ENCODE measurements around the gene NOVA1. TPM values are rescaled to one million over a fixed set of nuclear protein-coding genes. Genes with fewer than 3 reads are reported as not detected.

NOVA1 gene
- total and polyA plus RNA-seq, 2 of the 4 experiments (the other 2 are of a cell fraction) = 0.90 to 3.0 TPM

DNA sequence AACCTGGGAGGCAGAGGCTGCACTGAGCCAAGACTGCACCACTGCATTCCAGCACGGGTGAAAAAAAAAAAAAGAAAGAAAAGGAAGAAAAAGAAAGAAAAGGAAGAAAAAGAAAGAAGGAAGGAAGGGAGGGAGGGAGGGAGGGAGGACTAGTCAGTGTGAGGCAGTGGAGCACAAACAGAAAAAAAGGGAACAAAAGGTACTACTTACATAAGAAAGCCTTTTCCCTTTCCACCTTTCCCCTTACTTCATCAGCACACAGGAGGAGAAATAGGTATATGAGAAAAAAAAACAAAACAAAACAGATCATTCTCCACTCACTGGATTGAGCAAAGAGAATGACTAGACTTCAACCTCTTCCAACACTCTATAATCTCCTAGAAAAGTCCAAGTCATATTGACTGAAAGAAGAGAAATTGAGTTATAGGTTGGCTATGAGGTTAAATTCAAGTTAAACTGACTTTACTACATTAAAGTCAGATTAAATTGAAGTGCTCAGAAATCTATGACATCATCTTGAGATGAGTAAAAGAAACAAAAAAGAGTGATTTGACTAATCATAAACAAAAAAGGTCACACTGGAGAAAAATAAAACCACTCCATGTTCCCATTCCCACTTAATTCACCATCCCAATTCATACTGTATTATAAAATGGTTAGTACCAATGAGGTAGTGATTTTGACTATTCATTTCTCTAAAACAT, 43.6 kb downstream of the NOVA1 start:
- Histone ChIP-seq H4K5ac (ENCODE audit: low read depth, low read length) (no peak overlapping the region), H4K20me1 (ENCODE audit: insufficient read depth, low read length) (no peaks in the 10 kb centered on the region), H3K9me3 (ENCODE audit: control insufficient read depth, insufficient read depth, low read length) (no peaks in the 10 kb centered on the region), H3K36me3 (ENCODE audit: control insufficient read depth, insufficient read depth, low read length) (no peaks in the 10 kb centered on the region), H2BK20ac (ENCODE audit: low read depth, low read length) (no peak overlapping the region), H3K4me1 (ENCODE audit: control insufficient read depth, insufficient read depth, low read length) (no peaks in the 10 kb centered on the region), H3K4ac (ENCODE audit: low read depth, low read length) (no peak overlapping the region), H3K4me3 (ENCODE audit: insufficient read depth, low read depth, low read length) (no peak overlapping the region), H3K27ac (ENCODE audit: insufficient read depth, low read length) (no peak overlapping the region), H3K4me2 (ENCODE audit: low read depth, low read length) (no peak overlapping the region), H2BK15ac (ENCODE audit: low read depth, low read length) (no peak overlapping the region), H2AK5ac (ENCODE audit: low read depth, low read length) (no peak overlapping the region), H3K79me1 (ENCODE audit: low read depth in 1 of 2, low read length in 2 of 2) (no peaks in the 10 kb centered on the region), H3K23ac (ENCODE audit: low read depth, low read length) (no peak overlapping the region), H3K56ac (ENCODE audit: extremely low read depth, insufficient read depth, low read length) (no peak overlapping the region), H3K27me3 (ENCODE audit: control insufficient read depth, insufficient read depth, low read length) (no peaks in the 10 kb centered on the region), H2AK9ac (replicated peaks; ENCODE audit: low read depth, low read length, poor library complexity) (no peak overlapping the region), H3K9me1 (ENCODE audit: insufficient read depth, low read length) (no peaks in the 10 kb centered on the region), H4K91ac (ENCODE audit: insufficient read depth, low read depth, low read length) (no peak overlapping the region), H3K14ac (replicated peaks; ENCODE audit: low read depth, low read length) (no peak overlapping the region), H2BK5ac (ENCODE audit: low read depth, low read length, poor library complexity, severe bottlenecking) (no peak overlapping the region), H3K9ac (ENCODE audit: low read depth, low read length) (no peak overlapping the region), H4K8ac (ENCODE audit: low read depth in 2 of 2, low read length in 2 of 2) (no peak overlapping the region), H2AFZ (replicated peaks; ENCODE audit: low read length, poor library complexity) (no peak overlapping the region), H3K18ac (ENCODE audit: low read depth, low read length) (no peak overlapping the region), H2BK120ac (ENCODE audit: low read depth, low read length) (no peak overlapping the region)
- TF ChIP-seq RCOR1 (IDR thresholded peaks at IDR 0.05; ENCODE audit: insufficient replicate concordance, low read length) (no peak), NFE2L2 (IDR thresholded peaks at IDR 0.05; ENCODE audit: low read depth, low read length) (no peak), RAD21 (IDR thresholded peaks at IDR 0.05; ENCODE audit: low read length) (no peak), SMC3 (IDR thresholded peaks at IDR 0.05; ENCODE audit: low read depth, low read length) (no peak), MXI1 (IDR thresholded peaks at IDR 0.05; ENCODE audit: borderline replicate concordance, low read depth, low read length) (no peak)
- TF ChIP-seq, protein P1, sequence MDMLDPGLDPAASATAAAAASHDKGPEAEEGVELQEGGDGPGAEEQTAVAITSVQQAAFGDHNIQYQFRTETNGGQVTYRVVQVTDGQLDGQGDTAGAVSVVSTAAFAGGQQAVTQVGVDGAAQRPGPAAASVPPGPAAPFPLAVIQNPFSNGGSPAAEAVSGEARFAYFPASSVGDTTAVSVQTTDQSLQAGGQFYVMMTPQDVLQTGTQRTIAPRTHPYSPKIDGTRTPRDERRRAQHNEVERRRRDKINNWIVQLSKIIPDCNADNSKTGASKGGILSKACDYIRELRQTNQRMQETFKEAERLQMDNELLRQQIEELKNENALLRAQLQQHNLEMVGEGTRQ (IDR thresholded peaks at IDR 0.05; ENCODE audit: low read depth, low read length) = no peak
- TF ChIP-seq, protein P2, sequence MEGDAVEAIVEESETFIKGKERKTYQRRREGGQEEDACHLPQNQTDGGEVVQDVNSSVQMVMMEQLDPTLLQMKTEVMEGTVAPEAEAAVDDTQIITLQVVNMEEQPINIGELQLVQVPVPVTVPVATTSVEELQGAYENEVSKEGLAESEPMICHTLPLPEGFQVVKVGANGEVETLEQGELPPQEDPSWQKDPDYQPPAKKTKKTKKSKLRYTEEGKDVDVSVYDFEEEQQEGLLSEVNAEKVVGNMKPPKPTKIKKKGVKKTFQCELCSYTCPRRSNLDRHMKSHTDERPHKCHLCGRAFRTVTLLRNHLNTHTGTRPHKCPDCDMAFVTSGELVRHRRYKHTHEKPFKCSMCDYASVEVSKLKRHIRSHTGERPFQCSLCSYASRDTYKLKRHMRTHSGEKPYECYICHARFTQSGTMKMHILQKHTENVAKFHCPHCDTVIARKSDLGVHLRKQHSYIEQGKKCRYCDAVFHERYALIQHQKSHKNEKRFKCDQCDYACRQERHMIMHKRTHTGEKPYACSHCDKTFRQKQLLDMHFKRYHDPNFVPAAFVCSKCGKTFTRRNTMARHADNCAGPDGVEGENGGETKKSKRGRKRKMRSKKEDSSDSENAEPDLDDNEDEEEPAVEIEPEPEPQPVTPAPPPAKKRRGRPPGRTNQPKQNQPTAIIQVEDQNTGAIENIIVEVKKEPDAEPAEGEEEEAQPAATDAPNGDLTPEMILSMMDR (conservative IDR thresholded peaks at IDR 0.05; ENCODE audit: low read depth, low read length) = no peak
- TF ChIP-seq, protein P3, sequence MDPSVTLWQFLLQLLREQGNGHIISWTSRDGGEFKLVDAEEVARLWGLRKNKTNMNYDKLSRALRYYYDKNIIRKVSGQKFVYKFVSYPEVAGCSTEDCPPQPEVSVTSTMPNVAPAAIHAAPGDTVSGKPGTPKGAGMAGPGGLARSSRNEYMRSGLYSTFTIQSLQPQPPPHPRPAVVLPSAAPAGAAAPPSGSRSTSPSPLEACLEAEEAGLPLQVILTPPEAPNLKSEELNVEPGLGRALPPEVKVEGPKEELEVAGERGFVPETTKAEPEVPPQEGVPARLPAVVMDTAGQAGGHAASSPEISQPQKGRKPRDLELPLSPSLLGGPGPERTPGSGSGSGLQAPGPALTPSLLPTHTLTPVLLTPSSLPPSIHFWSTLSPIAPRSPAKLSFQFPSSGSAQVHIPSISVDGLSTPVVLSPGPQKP (IDR thresholded peaks at IDR 0.05; ENCODE audit: borderline replicate concordance, low read depth, low read length) = no peak
- no TSS peak for BruUV-seq (replicated peaks)
- ChIA-PET CTCF (no interaction called here), POLR2A (ENCODE audit: unreplicated experiment) (no interaction called here)
- intact Hi-C loops (cut with micrococcal nuclease) = no loop called here
- no peak for ATAC-seq (ENCODE audit: low read depth)
- no peak for DNase-seq
- dilution Hi-C loops (cut with HindIII; ENCODE audit: low sequenced_read_pairs, unreplicated experiment) = no loop called here
- no CpG with 5 or more reads among the region's 1 CpG for WGBS, 2 experiments (ENCODE audit: extremely low coverage in 2 of 2, insufficient read length in 1 of 2)
- in situ Hi-C loops (cut with MboI; ENCODE audit: low sequenced_read_pairs) = no loop called here
